Fibroblast of lung (primary cell): ENCODE results near the gene TBXAS1. TPM values are rescaled to one million over a fixed set of nuclear protein-coding genes. Genes with fewer than 3 reads are reported as not detected.

ENCODE experiments used
- DNase-seq, 2 donors: peaks; one replicate each; pipeline versions ENCODE4 v3.0.0 to v3.0.0-alpha.2; 2010; ENCODE audit warnings: low read depth in 2 of 2
- H2AFZ ChIP-seq: 2 replicates; pipeline ENCODE4 v1.5.1; 2012; ENCODE audit warnings: low read length, control low read depth, inconsistent platforms
- H3K27ac ChIP-seq: 2 replicates; pipeline ENCODE4 v1.5.1; 2011; ENCODE audit warnings: low read length, control low read depth; ENCODE audit not compliant: insufficient read depth
- H3K27me3 ChIP-seq: 2 replicates; pipeline ENCODE4 v1.5.1; 2011; ENCODE audit warnings: mild to moderate bottlenecking, low read length; ENCODE audit not compliant: control insufficient read depth, insufficient read depth
- H3K36me3 ChIP-seq: 2 replicates; pipeline ENCODE4 v1.5.1; 2011; ENCODE audit warnings: low read length; ENCODE audit not compliant: control insufficient read depth, insufficient read depth
- H3K4me1 ChIP-seq: 2 replicates; pipeline ENCODE4 v1.5.1; 2011; ENCODE audit warnings: low read length; ENCODE audit not compliant: control insufficient read depth, insufficient read depth; ENCODE audit errors: extremely low read depth
- H3K4me2 ChIP-seq: 2 replicates; pipeline ENCODE4 v1.5.1; 2011; ENCODE audit warnings: low read length, control low read depth; ENCODE audit not compliant: insufficient read depth; ENCODE audit errors: extremely low read depth
- H3K4me3 ChIP-seq, 4 experiments: fragments of 200-600 bp in 1 of 4; sonication (generic) in 1 of 4; replicated peaks in 1 of 4; 2 replicates each; pipeline ENCODE4 v1.5.1; 2011 to 2016; ENCODE audit warnings: low read length in 4 of 4, low read depth in 3 of 4, mild to moderate bottlenecking in 3 of 4, control low read depth in 2 of 4, inconsistent platforms in 1 of 4, mixed read lengths in 1 of 4; ENCODE audit not compliant: insufficient read depth in 1 of 4; ENCODE audit errors: control extremely low read depth in 1 of 4
- H3K79me2 ChIP-seq: 2 replicates; pipeline ENCODE4 v1.5.1; 2012; ENCODE audit warnings: mild to moderate bottlenecking, low read length, inconsistent platforms; ENCODE audit not compliant: control insufficient read depth, insufficient read depth
- H3K9ac ChIP-seq: 2 replicates; pipeline ENCODE4 v1.5.1; 2011; ENCODE audit warnings: mild to moderate bottlenecking, low read length, control low read depth; ENCODE audit not compliant: insufficient read depth
- H3K9me3 ChIP-seq: 2 replicates; pipeline ENCODE4 v1.5.1; 2012; ENCODE audit warnings: low read depth, low read length; ENCODE audit not compliant: control insufficient read depth, insufficient read depth
- H4K20me1 ChIP-seq: 2 replicates; pipeline ENCODE4 v1.5.1; 2011; ENCODE audit warnings: low read length; ENCODE audit not compliant: control insufficient read depth, insufficient read depth; ENCODE audit errors: extremely low read depth
- EZH2 ChIP-seq: IDR thresholded peaks from 2 replicates; pipeline ENCODE4 v1.5.1; 2012; ENCODE audit warnings: low read length, control low read depth, mild to moderate bottlenecking; ENCODE audit errors: missing control alignments
- polyA plus RNA-seq, 2 donors: library from polyadenylated mRNA; depleted of rRNA in 1 of 2; stranded (reverse) in 1 of 2; unstranded in 1 of 2; fragments of >200 nt; gene quantifications; 2 replicates each; pipeline ENCODE4 v1.2.1, GENCODE V29; 2011 to 2012; ENCODE audit warnings: missing spikeins in 1 of 2
- total RNA-seq: library from RNA; depleted of rRNA; stranded (reverse); fragments of >200 nt; gene quantifications from 2 replicates; pipeline ENCODE4 v1.2.1, GENCODE V29; 2014
- TF ChIP-seq, protein P1 (sequence below), 2 donors: IDR thresholded peaks in 1 of 2; conservative IDR thresholded peaks in 1 of 2; 1 replicate in 1 of 2; 2 replicates in 1 of 2; pipeline ENCODE4 v1.5.1; 2011 to 2012; ENCODE audit warnings: low read length in 2 of 2, control low read depth in 1 of 2, inconsistent platforms in 1 of 2, low read depth in 1 of 2, mild to moderate bottlenecking in 1 of 2

Gene TBXAS1
- total and polyA plus RNA-seq, 2 donors (not counting 1 experiment from before 2014, with no cell fraction given): 1.5 to 2.1 TPM

DNA sequence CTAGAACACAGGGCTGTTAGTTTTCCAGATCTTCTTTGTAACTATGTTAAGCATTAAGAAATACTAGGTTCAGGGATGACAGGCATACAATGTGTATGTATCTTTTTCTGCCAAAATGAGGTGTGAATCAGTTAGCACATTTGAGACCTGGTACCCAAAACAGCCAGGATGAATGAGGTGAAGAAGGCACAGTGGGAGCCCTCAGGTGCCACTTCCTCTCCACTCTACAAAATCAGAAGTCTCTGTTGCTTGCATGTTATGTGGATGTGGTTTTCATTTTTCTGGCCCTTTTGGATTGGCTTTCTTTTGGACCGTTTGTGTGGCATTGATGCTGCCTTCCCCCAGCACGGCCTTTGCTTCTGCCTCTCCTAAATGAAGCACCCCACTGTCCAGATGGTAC, 15.4 kb upstream of the TBXAS1 start:
- TF ChIP-seq, protein P1, sequence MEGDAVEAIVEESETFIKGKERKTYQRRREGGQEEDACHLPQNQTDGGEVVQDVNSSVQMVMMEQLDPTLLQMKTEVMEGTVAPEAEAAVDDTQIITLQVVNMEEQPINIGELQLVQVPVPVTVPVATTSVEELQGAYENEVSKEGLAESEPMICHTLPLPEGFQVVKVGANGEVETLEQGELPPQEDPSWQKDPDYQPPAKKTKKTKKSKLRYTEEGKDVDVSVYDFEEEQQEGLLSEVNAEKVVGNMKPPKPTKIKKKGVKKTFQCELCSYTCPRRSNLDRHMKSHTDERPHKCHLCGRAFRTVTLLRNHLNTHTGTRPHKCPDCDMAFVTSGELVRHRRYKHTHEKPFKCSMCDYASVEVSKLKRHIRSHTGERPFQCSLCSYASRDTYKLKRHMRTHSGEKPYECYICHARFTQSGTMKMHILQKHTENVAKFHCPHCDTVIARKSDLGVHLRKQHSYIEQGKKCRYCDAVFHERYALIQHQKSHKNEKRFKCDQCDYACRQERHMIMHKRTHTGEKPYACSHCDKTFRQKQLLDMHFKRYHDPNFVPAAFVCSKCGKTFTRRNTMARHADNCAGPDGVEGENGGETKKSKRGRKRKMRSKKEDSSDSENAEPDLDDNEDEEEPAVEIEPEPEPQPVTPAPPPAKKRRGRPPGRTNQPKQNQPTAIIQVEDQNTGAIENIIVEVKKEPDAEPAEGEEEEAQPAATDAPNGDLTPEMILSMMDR (conservative IDR thresholded peaks at IDR 0.05 in 1 of 2, IDR thresholded peaks at IDR 0.05 in 1 of 2; ENCODE audit: low read depth in 1 of 2, low read length in 2 of 2): no peak
- no peak for TF ChIP-seq EZH2
- Histone ChIP-seq H4K20me1 (no peaks in the 10 kb centered on the region), H3K79me2 (no peaks in the 10 kb centered on the region)

DNA sequence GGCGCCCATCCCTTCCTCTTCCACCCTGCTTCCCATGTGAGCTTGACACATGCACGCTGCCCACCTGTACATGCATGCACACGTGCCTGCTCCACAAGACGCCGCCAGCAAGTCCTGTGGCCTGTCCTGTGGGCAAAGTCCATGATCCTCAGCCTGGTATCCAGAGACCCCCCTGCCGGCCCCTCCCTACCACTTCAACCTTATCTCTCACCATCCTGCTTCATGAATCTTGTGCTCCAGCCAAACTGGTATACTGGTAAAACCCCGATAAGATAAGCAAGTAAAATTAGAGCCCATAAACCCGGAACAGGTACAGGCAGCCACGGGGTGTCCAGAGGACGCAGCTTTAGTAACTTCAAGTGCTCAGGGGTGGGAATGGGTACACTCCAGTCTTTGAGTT, 11.8 kb upstream of the TBXAS1 start:
- Histone ChIP-seq H3K27ac (no peak overlapping the region), H3K9me3 (no peaks in the 10 kb centered on the region), H3K36me3 (no peaks in the 10 kb centered on the region), H3K79me2 (no peaks in the 10 kb centered on the region), H3K4me3 (no peak overlapping the region), H4K20me1 (no peaks in the 10 kb centered on the region), H2AFZ (no peak overlapping the region), H3K4me1 (no peaks in the 10 kb centered on the region), H3K4me2 (no peak overlapping the region), H3K9ac (no peak overlapping the region), H3K27me3 (peaks cover 11% of the 10 kb centered on the region)
- no peak for DNase-seq
- TF ChIP-seq, protein P1 (conservative IDR thresholded peaks at IDR 0.05 in 1 of 2, IDR thresholded peaks at IDR 0.05 in 1 of 2; ENCODE audit: low read depth in 1 of 2, low read length in 2 of 2): no peak
- TF ChIP-seq EZH2: no peak

More for the DNA sequence above, 15.4 kb upstream of the TBXAS1 start:
- Histone ChIP-seq H3K4me2 (no peak overlapping the region), H3K4me1 (no peaks in the 10 kb centered on the region), H3K27me3 (peaks cover 4% of the 10 kb centered on the region), H3K4me3 (no peak overlapping the region), H3K9ac (no peak overlapping the region), H3K36me3 (no peaks in the 10 kb centered on the region), H2AFZ (no peak overlapping the region), H3K9me3 (no peaks in the 10 kb centered on the region), H3K27ac (no peak overlapping the region)
- DNase-seq: no peak

DNA sequence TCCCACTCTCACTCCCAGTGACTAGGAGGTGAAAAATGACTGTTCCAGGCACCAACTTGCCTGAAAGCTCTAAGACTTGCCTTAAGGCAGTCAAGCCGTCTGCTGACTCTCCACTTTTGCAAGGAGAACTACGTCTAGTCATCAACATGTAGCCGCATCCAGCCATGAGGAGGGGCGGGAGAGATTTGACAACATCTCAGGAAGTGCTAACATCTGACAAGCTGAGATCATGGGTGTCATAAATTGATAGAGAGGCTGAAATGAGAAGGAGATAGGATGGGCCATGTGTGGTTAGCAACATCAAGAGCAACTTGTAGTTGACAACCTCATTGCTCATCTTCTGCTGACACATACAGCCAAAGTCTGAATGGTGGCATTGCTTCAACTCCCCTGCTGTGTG, 9.0 kb upstream of the TBXAS1 start:
- Histone ChIP-seq H3K36me3 (no peaks in the 10 kb centered on the region), H2AFZ (no peak overlapping the region), H3K9me3 (no peaks in the 10 kb centered on the region), H3K9ac (no peak overlapping the region), H4K20me1 (no peaks in the 10 kb centered on the region), H3K4me1 (no peaks in the 10 kb centered on the region), H3K27ac (no peak overlapping the region), H3K79me2 (no peaks in the 10 kb centered on the region), H3K4me2 (no peak overlapping the region), H3K27me3 (peaks cover 7% of the 10 kb centered on the region), H3K4me3 (no peak overlapping the region)
- TF ChIP-seq EZH2: no peak
- TF ChIP-seq, protein P1 (conservative IDR thresholded peaks at IDR 0.05 in 1 of 2, IDR thresholded peaks at IDR 0.05 in 1 of 2; ENCODE audit: low read depth in 1 of 2, low read length in 2 of 2): no peak
- DNase-seq: no peak
